OCI-M1 (cell line): ENCODE data around the gene TMEM270.
"Not testable (repeated sequence)": the region's sequence is repeated elsewhere in the genome, so short reads cannot be mapped to it uniquely, and the experiment has no call there.

Experiments
- DNase-seq: peaks from one replicate; lab custom pipeline; 2025; lab: John Stamatoyannopoulos, UW

TMEM270 gene

DNA sequence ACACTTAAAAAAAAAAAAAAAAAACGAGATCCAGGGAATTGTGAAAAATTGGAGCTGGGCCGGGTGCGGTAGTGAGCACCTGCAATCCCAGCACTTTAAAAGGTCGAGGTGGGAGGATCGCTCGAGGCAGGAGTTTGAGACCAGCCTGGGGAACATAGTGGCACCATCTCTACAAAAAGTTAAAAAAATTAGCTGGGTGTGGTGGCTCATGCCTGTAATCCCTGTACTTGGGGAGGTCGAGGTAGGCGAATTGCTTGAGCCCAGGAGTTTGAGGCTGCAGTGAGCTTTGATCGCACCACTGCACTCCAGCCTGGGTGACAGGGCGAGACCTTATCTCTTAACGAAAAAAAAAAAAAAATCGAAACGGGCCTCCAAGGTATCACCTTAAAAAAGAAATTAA, 28.2 kb upstream of the TMEM270 start:
- DNase-seq: no peak

GRCh38 chr7:73833251-73833919, 27.6 kb upstream of the TMEM270 start:
- DNase-seq: no peak

GRCh38 chr7:73834626-73835191, 26.2 kb upstream of the TMEM270 start:
- DNase-seq: no peak

DNA sequence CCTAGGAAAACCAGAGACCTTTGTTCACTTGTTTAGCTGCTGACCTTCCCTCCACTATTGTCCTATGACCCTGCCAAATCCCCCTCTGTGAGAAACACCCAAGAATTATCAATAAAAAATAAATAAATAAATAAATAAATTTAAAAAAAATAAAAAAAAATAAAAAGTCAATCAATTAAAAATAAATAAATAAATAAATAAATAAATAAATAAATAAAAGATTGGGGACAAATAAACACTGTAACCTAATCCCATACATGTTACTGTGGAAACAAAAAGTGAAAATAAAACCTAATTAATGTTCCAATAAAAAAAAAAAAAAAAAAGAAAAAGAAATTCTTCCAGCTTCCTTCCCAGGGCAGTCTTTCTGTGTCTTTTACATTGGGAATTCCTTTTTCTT, 23.8 kb upstream of the TMEM270 start:
- DNase-seq: not testable (repeated sequence)

- DNase-seq: no peak
Measured at GRCh38 chr7:73838642-73839041, 22.3 kb upstream of the TMEM270 start.

- DNase-seq: no peak
Measured at GRCh38 chr7:73839290-73839689, 21.7 kb upstream of the TMEM270 start.

DNA sequence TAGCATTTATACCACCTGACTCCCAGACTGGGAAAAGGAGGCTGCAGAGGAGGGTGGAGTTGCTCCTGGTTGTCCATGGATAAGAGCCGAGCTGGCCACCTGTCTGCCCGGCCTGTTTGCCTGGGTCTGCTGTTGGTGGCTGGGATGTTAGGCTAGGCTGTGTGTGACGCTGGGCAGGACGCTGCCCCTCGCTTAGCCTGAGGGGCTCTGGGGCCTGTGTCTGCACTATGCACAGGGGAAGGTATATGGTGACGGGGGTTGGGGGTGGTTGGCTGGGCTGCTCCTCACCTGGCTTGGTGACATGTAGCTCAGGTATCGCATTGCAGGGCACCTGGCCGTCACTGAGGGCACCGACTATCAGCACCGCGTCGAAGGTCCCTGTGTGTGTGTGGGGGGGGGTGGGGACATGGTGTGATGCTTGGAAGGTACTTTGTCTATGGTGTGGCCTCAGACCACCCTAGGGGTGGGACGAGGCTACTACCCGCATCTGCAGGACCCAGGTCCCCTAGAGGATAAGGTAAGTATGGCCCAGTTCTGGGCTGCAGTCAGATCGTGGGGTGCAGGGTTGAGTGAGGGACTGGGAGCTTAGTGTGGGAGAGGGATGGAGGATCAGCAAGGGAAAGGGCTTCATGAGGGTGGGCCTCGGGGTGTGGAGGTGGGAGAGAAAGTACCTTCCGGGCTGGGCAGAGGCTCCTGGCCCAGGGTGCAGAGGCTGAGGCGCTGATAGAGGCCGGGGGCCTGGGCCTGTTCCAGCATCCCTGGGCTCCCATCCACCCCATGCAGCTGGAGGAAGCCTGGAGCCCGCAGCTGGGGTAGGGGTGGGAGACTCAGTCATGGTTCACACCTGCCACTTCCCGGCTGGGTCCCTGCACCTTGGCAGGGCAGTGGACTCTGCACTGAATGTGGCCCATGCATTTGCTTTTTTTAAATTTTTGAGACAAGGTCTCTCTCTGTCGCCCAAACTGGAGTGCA, 20.9 kb upstream of the TMEM270 start:
- no peak for DNase-seq

DNA sequence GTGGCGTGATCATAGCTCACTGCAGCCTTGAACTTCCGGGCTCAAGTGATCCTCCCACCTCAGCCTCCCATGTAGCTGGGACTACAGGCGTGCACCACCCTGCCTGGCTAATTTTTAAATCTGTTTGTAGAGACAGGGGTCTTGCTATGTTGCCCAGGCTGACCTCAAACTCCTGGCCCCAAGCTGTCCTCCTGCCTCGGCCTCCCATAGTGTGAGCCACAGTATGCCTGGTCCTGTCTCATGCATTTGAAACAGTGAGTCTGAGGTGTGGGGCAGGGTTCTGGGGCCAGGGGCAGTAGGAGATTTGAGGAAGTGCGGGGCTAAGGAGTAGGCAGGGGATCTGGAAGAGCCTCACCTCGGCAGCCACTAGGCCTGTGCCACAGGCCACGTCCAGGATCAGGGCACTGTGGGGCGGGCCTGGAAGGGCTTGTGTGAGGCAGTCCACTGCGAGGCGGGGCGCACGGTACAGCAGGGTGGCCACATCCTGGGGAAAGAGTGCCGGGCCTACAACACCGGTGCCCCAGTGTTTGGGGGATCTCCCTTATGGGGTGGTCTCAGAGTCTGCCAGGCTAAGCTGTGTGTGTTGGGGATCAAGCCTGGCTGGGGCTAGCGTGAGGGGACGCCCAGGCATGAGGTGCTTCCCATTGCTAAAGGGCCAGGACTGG, 20.1 kb upstream of the TMEM270 start:
- DNase-seq: no peak

DNA sequence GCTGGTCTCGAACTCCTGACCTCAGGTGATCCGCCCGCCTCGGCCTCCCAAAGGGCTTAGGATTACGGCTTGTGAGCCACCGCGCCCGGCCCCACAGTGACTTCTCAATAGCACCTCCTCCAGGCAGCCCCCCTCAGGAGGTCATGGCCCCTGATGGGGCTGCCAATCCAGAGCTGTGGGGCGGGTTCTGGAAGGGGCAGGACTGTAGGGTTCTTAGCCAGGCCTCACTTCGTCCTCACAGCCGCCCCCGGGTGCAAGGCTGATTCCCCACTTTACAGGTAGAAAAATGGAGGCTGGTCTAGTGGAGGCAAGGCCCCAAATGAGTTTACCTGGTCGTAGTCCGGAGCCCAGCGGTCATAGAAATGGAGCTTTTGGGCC, 19.3 kb upstream of the TMEM270 start:
- no peak for DNase-seq

DNA sequence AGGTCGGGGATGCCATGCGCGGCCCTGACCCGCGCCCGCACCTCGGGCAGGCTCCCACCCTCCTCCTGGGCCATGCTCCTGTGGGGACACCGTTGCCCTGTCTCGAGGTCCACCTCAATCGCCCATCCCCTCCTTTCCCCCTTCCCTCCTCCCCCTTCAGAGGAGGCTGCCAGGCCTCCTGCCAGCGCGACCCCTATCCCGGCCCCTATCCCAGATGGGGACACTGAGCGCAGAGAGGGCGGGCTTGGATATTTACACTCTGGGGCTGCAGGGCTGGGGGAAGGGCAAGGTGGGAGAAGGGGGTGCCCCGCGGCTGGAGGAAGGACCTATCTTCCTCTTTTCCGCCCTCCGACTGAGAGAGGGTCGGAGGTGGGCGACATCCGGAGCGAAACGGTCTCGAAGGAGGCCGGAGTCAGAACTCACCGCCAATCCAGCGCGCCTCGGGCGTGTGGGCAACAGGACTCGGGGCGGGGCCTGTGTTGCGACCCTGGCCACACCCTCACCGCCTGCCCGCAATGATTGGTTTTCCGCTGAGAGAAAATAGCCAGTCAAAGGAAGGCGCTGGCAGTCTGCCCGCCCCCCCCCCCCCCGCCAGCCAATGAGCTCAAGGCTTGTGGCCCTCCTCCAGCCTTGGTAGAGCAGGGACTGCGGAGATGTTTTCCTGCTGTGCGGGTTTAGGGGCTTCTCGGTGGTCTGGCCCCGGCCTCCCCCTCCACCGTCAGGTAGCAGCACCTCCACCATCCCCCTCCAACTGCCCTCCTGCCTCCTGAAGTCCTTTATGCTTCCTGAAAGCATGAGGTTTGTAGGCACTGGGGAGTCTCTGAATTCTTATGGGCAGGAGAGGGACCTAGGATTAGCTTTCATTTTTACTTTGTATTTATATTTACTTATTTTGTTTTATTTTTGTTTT, 18.6 kb upstream of the TMEM270 start, which contains the start of gene METTL27:
METTL27 (minus strand) TSS at position 450 of the 910 bp plus-strand sequence; CDS start at position 74, 376 bp downstream.
- DNase-seq: peak; percentile 98

- DNase-seq: no peak
Measured at GRCh38 chr7:73844131-73844547, 16.8 kb upstream of the TMEM270 start.

- no peak for DNase-seq
Measured at GRCh38 chr7:73844848-73845460, 16.0 kb upstream of the TMEM270 start.

- peak; percentile 72 for DNase-seq
Measured at GRCh38 chr7:73845701-73846195, 15.2 kb upstream of the TMEM270 start.

DNA sequence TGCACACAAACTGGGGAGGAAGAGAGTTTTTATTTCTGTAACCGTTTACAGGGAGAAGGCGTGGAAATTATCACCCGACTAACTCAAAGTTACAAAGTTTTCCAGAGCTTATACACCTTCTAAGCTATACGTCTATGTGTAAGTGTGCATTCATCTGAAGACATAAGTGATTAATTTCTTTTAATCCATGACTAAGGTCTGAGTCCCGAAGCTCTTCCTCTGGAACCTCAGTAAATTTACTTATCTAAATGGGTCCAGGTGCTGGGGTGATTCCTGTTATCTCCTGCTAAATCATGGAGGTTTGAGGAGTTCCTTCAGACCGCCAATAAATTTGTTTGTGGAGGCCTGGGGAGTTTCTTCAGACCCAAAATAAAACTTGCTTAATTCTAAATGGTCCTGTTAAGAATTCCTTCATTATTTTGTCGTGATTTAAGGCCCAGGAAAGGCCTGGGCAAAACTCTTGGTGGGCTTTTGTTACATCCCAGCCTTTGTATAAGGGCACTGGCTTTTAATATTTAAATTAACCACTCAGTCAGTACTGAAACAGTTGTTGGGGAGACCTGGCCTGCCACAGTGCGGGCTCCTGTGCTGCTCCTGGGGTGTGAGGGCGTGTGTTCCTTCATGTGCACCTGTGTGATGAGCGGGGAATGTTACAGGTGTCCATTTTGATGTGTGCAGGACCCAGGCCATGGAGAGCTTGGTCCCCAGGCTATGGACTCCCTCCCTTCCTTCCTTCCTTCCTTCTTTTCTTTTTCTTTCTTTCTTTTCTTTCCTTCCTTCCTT, 12.8 kb upstream of the TMEM270 start:
- DNase-seq: no peak

DNA sequence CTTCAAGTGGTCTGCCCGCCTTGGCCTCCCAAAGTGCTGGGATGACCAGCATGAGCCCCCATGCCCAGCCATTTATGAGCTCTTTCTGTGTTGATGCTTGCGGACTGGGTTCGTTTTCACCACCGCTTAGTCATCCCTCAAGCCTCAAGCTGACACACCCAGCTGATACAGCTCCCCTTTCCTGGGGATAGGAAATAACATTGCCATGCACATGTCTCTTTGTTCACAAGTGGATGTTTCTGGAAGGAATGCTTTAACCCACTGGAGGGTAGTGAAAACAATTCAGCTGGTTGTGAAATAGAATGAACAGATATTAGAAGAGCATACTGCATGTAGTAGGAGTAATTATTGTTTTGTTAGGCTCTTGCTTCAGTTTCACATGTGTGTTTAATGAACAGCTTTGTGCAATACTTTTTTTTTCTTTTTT, 10.2 kb upstream of the TMEM270 start:
- DNase-seq: peak; percentile 80

DNA sequence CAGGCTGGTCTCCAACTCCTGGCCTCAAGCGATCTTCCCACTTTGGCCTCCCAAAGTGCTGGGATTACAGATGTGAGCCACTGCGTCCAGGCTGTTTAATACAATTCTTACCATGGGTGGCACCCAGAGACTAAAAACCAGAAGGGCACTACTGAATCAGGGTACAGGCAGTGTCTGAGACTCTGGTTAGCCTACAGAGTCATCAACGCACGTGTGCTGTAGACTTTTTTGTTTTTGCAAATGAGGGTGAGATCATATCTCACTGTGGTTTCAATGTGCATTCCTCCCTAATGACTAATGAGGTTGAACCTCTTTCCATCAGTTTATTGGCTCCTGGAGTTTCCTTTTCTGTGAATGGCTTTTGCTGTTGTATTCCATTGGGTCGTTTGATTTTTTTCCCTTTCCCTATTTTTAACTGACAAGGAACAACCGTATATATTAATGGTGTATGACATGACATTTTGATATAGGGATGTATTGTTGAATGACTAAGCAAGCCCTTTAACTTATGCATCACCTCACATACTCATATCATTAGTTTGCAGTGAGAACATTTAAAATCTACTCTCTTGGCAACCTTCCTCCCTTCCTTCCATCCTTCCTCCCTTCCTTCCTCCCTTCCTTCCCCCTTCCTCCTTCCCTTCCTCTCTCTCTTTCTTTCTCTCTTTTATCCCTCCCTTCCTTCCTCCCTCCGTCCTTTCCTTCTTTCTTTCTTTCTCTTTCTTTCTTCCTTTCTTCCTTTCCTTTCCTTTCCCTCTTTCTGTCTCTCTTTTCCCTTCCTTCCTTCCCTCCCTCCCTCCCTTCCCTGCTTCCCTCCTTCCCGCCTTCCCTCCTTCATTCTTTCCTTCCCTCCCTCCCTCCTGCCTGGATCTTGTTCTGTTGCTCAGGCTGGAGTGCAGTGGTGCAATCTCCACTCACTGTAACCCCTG, 9.3 kb upstream of the TMEM270 start:
- peak; percentile 89 for DNase-seq

DNA sequence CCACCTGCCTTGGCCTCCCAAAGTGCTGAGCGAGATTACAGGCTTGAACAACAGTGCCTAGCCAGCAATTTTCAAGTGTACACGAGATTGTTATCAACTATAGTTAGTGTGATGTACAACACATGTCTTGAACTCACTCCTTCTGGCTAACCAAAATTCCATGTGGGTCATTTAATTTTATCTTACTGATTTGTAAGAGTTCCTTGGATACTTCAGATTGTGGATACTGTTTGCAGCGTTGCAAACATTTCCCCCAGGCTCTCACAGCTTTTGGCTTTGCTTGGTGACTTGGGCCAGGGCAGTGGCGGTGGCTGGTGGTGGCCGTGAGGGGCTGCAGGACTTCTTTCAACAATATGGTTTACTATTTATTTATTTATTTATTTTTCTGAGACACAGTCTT, 8.5 kb upstream of the TMEM270 start:
- DNase-seq: no peak

DNA sequence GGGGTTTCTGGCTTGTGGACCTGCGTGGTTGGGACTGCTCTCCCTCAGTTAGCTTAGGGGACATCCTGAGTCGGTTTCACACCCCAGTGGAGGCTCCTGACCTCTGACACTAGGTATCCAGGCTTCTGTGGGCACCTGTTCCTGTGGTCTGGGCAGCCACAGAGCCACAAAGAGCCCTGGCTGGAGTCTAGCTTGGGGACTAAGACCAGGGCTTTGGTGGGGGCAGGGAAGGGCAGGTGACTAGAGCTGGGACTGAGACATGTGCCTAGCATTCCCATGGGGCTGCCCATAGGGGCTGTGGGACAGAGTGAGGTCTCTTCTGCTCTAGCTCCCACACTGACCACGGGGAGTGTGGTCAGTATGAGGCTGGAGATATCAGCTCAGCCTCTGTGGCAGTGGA, 4.0 kb upstream of the TMEM270 start:
- no peak for DNase-seq

DNA sequence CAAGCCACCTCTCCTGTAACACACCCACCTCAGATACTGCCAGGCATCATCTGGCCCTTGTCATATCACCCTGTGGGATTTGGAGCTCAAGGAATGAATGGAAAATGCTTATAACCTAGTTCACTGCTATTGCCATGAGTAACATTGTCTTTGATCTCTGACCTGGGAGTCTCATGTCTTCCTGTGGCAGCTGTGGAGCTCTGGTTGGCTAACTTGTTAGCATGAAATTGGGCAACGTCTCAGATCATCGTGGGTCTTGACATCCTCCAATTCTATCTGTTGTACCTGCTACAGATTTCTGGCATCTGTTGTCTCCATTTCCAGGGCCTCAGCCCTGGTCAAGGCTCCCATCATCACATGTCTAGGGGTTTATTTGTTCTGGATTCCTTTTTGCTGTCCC, 2.2 kb upstream of the TMEM270 start:
- DNase-seq: peak; percentile 37
